GM21723 (cell line): Measurements from ENCODE around the gene GPR153.
"Not testable (repeated sequence)": the region's sequence is repeated elsewhere in the genome, so short reads cannot be mapped to it uniquely, and the experiment has no call there.

ENCODE experiments used
- ATAC-seq: cut with Tn5 transposase; IDR thresholded peaks from one replicate; pipeline ENCODE4 v1.9.1; 2021; ENCODE audit warnings: mild to moderate bottlenecking, moderate library complexity; ENCODE audit not compliant: unreplicated experiment

GPR153 gene

DNA sequence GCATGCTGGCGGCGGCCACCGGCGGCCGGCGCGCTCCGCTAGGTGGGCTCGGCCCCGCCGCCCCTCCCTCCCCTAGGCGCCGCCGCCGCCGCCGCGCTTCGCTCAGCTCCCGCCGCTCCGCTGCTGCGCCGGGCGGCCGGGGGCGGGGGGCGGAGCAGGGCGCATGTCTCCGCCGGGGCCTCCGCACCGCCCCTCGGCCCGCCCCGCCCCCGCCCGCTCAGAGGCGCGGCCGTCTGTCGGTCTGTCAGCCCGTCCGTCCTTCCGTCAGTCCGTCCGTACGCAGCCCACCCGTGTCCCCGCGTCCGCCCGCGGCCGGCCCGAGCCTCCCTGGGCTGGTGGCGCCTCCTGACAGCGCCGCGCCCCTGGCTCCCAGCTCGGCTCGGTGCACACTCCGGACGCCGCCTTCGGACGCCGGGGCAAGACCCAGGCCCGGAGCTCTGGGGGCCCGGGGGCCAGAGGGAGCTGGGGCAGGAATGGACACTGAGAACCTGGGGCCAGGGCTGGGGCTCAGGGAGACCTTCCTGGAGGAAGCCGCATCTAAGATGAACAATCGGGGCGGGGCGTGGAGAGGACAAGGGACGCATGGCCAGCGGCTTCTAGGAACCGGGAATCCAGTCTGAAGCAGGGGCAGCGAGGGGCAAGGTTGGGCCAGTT lies at the start of gene GPR153:
Gene GPR153 (minus strand): TSS at position 138 of the 654 bp plus-strand sequence. CDS start 6,193 bp downstream, outside the sequence.
- ATAC-seq, result no peak

DNA sequence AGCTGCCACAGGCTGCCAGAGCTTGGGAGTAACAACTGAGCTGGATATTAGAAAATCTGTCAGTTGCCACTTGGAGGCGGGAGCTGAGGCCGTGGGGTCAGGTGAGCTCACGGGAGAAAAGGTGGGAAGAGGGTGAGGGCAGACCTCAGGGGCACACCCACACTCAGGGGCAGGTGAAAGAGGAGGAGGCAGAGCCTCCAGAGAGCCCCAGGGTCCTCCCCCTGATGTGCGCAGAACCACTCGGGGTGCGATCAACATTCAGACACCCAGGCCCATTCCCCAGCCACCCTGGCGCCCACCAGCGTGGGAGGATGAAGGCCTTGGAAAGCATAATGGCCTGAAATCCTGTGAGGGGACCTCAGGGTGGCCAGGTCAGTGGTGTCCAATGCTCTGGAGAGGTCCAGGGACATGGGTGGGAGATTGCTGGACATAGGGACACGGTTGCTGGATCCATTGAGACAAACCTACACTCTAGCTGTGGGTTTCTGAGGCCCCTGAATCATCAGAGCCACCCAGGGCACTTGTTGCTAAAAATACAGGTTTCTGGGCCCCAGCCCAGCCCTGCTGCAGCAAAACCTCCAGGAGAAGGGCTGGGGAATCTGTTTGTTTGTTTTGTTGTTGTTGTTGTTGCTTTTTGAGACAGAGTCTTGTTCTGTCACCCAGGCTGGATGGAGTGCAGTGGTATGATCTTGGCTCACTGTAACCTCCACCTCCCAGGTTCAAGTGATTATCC lies 49.4 kb upstream of the GPR153 start:
- ATAC-seq, result no peak

DNA sequence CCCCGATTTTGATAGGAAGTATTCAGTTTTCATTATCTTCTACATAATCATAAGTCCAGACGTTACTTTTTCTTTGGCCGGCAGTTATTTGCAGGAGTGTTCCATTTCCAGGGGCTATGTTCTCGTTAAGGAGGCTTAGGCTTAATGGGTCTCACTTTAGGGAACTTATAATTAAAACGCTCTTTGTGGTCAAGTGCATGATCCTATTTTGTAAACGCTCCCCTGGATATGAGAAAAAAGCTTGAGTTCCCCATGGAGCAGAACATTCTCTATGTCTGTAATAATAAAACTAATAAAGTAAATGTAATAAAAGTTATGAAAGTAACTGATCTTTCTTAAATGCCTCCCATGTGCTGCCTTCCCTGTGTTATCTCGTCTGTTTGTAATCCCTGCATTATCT lies 48.7 kb upstream of the GPR153 start:
- no peak for ATAC-seq

DNA sequence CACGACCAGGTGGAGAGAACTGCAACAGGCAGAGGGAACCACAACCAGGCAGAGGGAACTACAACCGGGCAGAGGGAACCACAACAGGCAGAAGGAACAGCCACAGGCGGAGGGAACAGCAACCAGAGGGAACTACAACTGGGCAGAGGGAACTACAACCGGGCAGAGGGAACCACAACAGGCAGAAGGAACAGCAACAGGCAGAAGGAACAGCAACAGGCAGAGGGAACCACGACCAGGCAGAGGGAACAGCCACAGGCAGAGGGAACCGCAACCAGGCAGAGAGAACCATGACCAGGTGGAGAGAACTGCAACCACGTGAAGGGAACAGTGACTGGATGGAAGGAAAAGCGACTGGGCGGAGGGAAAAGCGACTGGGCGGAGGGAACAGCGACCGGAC lies 47.6 kb upstream of the GPR153 start:
- ATAC-seq, result no peak

DNA sequence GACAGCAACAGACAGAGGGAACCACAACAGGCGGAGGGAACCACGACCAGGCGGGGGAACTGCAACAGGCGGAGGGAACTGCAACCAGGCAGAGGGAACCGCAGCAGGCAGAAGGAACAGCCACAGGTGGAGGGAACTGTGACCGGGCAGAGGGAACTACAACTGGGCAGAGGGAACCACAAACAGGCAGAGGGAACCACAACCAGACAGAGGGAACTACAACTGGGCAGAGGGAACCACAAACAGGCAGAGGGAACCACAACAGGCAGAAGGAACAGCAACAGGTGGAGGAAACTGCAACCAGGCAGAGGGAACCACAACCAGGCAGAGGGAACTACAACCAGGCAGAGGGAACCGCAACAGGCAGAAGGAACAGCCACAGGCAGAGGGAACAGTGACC lies 46.8 kb upstream of the GPR153 start:
- not testable (repeated sequence) for ATAC-seq

DNA sequence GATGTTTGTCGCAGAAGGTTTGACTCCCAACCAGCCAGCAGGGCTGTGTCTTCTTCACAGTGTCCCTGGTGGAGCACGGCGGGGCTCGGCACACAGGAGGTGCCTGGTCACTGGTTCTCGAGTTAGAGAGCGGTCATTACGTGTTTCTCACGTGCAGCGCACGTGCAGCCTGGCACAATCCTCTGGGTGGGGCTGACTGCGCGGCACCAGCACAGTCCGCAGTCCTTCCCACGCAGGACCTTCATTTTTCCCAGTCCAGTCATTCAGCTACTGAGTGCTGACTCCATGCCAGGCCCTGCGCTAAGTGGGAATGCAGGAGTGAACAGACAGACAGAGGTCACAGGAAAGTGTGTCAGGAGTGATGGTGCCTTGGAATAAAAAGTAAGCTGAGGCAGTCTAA lies 46.2 kb upstream of the GPR153 start:
- ATAC-seq, result no peak

DNA sequence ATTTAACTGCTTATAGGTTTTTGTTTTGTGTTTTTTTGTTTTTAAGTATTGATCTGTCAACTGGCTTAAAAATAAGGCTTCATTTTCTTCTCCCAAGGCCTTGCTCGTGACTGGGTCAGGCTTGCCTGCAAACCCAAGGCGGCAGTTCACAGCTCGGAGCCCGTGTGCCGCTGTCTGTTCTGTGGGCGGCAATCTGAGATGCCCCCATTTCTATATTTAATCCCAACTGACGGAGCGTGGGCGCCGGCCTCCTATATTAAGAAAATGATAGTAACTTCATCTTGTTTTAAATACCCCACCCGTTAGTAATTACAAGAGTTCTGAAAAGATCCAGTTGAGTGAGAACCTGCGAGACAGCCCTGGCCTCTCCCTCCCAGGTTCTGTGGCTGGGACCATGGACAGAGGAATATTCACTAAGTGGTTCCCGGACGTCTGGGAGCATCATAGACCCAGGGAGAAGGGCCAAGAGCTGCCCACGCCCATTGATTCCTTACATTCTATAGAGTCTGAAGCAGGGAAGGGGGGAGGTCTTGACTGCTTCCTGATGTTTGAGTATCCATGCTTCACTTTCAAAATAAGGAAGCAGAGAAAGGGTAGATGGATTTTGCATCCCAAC lies 42.6 kb upstream of the GPR153 start:
- ATAC-seq, result no peak

DNA sequence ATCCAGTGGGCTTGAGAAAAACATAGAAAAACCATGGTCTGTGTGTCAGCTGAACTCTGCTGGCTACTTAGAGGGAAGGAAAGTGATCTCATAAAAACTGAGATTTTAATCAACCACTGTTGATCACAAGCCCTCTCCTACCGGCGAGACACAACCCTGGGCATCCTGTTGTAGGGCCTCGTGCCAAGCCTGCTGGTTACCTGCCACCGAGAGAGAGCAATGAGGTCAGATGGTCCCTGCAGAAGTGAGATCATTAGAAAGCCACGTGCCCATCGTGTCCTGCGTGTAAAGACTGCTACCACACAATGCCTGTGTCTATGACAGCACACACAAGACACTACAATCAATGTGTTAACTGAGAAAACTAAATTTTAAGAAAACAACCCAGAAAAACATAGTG lies 41.7 kb upstream of the GPR153 start:
- no peak for ATAC-seq

DNA sequence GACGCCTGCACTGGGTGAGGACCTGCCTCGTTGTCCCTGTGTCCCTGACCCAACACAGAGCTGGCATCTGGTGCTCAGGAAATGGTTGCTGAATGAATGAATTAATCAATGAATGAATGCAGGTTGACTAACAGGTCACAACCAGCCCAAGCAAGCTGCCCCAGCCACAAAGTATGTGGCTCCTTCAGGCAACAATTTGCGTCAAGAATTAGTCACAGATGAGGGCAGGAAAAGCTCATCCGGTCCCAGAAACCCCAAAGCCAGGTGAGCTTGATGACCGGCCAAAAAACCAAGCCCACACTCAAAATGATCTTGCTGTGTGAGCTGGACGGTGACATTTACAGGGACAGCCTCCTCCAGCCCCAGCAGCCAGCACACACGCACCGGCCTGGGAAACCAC lies 40.6 kb upstream of the GPR153 start:
- ATAC-seq, result no peak

DNA sequence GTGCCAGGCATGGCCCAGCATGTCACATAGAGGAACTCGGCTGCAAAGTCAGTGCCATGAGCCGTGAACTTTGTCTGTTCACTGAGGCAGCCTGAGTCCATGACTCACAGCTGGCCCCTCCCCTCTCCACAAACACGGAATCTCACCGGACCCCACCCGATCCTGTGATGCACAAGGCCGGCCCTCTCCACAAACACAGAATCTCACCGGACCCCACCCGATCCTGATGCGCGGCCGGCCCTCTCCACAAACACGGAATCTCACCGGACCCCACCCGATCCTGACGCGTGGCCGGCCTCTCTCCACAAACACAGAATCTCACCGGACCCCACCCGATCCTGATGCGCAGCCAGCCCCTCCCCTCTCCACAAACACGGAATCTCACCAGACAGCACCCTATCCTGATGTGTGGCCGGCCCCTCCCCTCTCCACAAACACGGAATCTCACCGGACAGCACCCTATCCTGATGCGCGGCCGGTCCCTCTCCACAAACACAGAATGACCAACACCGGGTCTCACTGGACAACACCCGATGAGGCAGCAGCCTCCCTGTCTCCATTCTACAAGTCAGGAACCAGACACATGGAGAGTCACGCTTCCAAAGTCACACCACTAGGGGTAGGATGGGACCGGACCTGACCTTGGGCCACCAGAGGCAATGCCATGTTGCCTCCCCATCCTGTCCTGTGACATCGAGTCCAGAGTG lies 39.6 kb upstream of the GPR153 start:
- ATAC-seq, result no peak

DNA sequence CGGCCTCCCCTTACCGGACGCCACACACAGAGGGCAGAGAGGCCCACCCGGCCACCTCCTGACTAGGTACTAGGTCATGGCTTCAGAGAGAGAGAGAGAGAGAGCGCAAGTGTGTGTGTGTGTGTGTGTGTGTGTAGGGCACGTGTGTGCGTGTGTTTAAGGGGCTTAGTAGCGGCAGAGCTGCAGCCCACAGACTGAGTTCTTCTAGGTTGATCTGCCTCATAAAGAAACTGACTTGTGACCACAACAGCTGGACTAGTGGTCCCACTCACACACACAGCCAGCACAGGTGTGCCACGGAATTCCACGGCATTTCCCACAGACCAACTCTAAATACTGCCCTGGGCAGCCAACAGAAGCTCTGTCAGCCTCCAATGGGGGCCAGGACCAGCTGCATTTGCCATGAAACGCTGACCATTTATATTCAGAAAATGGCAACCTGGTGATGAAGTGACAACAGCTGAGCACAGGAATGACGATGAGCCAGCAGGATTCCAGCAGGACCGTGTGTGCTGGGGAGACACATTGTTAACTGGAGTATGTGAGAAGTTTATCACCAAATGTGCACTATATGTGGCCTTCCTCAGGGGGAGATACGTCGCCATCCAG lies 38.8 kb upstream of the GPR153 start:
- ATAC-seq, result no peak

DNA sequence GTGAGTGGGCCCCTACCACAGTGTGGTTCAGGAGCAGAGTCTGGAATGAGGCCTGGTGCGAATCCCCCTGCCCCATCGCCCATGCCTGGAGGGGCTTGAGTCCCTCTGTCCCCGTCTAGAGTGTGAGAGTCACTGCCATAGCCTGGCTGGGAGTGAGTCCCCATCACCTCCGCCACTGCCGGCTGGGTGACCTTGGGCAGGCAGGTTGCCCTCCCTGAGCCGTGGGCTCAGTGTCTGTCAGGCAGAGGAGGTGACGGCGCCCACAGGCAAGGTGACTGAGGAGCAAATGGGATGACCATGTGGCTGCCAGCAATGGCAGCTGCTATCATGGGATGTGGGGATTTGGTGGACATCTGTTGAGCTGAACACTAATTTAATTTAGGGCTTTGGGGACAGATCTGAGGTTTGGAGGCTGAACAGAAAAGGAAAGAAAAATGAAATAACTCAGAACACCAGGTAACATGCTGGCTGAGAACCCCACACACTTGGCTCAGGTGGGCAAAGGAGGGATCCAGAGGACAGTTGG lies 38.1 kb upstream of the GPR153 start:
- no peak for ATAC-seq

DNA sequence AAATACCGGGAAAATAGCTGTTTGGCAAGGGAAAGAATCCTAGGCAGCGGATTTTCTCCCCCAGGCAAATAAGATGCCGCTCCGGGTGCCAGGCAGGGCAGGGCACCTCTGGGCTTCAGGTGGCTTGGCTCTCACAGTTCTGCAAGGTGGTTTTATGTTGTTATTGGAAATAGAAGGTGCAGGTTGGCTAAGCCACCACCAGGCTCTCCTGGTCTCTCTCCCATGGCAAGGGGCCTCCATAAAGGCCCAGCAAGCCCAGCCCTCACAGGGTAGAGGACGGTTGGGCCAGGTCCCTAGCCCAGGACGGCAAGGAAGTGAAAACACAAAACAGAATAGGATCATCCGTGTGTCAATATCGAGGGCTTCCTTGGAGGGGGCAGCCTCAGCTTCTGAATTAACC lies 37.6 kb upstream of the GPR153 start:
- ATAC-seq, result no peak

DNA sequence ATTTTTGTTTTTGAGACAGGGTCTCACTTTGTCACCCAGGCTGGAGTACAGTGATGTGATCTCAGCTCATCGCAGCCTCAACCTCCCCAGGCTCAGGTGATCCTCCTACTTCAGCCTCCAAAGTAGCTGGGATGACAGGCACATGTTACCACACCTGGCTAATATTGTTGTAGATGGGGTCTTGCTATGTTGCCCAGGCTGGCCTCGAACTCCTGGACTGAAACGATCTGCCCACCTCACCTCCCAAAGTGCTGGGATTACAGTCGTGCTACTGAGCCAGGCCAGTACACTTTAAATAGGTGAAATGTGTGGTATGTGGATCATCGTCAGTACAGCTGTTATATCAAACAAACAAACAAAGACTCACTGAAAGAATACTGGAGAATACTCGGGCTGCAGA lies 35.0 kb upstream of the GPR153 start:
- ATAC-seq, result no peak

DNA sequence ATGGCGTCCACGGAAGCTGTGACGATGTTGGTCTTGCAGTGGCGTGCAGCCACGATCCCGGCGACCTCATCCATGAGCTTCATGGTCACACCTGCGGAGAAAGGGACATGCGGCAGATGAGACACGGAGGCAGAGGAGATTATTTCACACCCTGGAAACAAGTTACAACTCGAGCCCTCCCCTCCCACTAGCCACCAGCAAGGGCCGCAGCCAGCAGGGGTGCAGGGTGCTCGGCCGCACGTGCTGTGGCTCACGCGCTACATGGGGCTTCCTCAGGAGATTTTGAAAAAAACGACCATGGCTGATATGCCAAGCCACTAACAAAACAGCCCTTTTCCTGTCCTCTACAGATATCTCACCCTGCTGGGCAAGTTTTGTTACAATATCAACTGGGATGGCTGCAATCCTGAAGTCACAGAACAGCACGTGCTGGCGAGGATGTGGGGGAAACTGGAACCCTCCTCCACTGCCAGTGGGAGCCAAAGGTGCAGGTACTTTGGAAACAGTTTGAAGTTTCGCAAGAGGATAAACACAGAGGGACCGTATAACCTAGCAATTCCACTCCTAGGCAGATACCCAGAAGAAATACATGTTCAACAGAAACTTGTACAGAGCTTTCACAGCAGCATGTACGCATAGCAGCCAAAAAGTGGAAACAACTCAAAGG lies 34.1 kb upstream of the GPR153 start:
- no peak for ATAC-seq

DNA sequence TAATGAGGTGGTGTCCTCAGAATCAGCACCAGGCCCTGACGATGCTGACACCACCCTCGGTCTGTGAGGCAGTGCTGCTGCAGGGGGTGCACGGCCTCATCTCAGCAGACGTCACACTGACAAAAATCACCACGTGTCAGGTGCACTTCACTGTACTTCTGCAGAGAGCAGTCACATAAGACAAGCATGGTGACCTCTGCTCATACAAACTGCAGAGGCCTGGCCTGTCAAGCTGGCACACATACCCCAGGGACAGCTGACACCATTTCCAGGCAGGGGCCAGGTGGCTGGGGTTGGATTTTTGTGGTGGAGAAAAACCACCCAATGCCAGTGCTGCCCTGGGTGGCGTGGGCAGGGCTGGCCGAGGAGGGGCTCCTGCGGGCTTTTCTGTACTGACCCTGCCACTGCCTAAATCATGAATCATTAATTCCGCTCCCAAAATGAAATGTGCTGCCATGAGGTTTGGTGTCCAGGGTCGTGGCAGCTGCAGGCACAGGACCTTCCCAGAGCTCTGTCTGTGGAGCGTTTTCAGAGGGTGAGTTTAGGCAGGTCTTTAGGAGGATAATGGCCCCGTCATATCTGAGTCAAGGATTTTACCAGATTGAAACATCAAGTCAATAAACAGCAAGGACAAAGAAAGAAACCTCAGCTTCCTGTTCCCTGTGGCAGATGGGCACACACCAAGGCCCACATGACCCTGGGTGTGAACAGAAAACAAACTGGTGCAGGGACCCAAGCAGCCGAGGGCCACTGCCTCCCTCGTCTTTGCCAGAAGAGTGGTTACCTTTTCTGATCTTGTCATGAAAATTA lies 33.4 kb upstream of the GPR153 start:
- ATAC-seq, result no peak

DNA sequence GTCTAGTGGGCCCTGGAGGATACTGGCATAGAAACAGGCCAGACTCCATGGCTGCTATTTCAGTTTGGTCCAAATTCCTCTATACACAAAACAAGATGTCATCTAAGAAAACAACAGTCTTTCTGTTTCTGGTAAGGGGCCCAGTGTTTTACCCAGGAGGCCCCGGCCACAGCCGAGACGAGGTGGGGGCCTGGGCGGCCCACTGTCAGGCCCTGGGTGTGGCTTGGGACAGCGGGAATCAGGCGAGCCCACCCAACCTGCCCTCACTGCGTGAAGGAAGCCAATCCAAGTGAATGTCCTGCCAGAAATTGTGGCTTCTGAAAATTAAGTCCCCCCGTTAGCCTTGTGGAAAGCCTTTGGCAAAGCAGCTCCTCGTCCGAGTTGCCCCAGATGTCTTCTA lies 31.2 kb upstream of the GPR153 start:
- no peak for ATAC-seq

DNA sequence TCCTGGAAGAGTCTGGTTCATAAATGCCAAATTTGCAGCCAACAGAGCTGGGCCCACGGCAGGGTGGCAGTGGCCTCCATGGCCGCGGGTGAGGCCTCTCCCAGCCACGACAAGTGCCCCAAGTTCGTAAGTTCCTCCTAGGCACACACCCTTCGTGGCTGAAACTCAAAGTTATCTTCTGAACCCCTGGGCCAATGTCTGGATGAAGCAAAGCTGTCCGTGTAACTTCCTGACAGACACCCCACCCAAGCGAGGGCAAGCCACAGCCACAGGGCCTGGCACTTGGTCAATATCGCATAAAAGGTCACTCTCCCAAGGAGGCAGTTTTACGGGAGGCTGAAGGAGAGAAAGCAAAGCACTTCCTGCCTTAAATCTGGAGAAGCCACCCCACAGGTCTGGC lies 27.8 kb upstream of the GPR153 start:
- ATAC-seq, result no peak

DNA sequence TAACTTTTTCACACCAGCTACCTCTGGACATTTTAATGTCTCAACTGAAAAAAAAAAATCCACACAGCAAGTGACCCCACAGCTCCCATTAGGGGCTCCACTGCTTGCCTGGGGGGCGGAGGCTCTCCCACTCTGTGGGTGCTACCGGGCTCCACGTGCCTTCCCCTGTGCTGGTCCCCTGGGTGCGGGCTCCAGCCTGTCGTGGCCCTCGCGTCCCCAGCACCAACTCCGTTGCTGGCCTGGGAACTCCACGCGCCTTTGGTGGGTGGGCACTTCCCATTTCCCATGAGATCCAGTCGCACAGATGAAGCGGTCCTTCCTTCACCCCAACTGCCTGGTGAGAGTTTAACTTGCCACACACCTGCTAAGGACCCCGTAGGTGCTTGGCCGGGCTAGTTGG lies 27.1 kb upstream of the GPR153 start:
- ATAC-seq, result no peak

DNA sequence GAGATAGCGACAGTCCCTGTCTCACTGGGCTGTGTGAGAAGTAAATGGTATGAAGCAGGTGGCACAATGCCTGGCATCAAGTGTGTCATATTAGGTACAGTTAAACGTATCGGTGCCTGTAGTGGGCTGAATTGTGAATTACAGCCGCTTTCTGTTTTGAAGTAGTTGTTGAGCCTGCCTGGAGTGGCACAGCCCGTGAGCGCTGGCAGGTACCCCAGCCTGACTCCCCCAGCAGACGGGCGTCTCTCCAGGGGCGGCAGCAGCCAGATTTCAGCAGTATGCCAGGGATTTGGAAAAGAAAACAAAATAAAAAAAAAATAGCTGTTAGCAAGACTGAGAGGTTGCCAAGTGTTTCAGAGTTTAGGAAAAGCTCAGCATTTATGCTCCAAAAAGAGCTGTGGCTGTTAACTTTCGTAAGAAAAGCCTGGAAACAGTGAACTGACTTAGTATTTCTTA lies 26.6 kb upstream of the GPR153 start:
- ATAC-seq, result no peak
